Astrocyte (in vitro differentiated cells and primary cell): ENCODE results near the gene STRN3.

Source experiments
- EZH2 ChIP-seq: IDR thresholded peaks from 2 replicates; pipeline ENCODE4 v1.6.1; 2012; ENCODE audit warnings: mild to moderate bottlenecking, low read length, inconsistent platforms; ENCODE audit not compliant: insufficient read depth
- TF ChIP-seq, protein P1 (sequence below): IDR thresholded peaks from 2 replicates; pipeline ENCODE4 v1.5.1; 2011; ENCODE audit warnings: low read depth, mild to moderate bottlenecking, inconsistent platforms, low read length, moderate library complexity; ENCODE audit not compliant: insufficient read depth

DNA sequence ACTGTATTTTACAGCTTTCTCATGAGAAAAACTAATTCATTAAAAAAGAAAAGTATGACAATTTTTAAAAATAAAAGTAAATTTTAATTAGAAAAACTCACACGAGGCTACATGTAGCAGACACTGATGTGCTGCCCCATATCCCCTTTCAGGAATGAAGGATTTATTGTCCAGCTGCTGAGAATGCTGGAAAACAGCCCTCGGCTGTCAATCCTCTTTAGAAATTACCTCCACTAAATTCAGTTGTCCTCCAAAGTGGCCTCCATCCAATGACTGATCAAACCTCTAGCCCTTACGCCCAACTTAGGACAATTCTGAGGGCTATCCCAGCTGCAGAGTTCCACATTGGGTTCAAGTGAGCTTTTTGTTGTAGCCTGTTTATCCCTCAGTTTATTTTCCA lies 30.5 kb downstream of the STRN3 start:
- TF ChIP-seq, protein P1, sequence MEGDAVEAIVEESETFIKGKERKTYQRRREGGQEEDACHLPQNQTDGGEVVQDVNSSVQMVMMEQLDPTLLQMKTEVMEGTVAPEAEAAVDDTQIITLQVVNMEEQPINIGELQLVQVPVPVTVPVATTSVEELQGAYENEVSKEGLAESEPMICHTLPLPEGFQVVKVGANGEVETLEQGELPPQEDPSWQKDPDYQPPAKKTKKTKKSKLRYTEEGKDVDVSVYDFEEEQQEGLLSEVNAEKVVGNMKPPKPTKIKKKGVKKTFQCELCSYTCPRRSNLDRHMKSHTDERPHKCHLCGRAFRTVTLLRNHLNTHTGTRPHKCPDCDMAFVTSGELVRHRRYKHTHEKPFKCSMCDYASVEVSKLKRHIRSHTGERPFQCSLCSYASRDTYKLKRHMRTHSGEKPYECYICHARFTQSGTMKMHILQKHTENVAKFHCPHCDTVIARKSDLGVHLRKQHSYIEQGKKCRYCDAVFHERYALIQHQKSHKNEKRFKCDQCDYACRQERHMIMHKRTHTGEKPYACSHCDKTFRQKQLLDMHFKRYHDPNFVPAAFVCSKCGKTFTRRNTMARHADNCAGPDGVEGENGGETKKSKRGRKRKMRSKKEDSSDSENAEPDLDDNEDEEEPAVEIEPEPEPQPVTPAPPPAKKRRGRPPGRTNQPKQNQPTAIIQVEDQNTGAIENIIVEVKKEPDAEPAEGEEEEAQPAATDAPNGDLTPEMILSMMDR = no peak
- no peak for TF ChIP-seq EZH2
